Neuron (in vitro differentiated cells): Measurements from ENCODE around the gene CIITA.

Source experiments
- H2AFZ ChIP-seq: one replicate; pipeline ENCODE4 v1.6.1; 2013; ENCODE audit warnings: low read depth, mild to moderate bottlenecking, inconsistent platforms, low read length, moderate library complexity
- H3K27me3 ChIP-seq: one replicate; pipeline ENCODE4 v1.6.1; 2013; ENCODE audit warnings: low read length; ENCODE audit not compliant: insufficient read depth
- H3K36me3 ChIP-seq: one replicate; pipeline ENCODE4 v1.6.1; 2013; ENCODE audit warnings: low read length; ENCODE audit not compliant: insufficient read depth
- H3K4me1 ChIP-seq: one replicate; pipeline ENCODE4 v1.6.1; 2013; ENCODE audit warnings: low read length; ENCODE audit not compliant: insufficient read depth
- H3K4me3 ChIP-seq: 2 replicates; pipeline ENCODE4 v1.5.1; 2013; ENCODE audit warnings: mild to moderate bottlenecking, low read length, moderate library complexity
- H3K9me3 ChIP-seq: one replicate; pipeline ENCODE4 v1.6.1; 2013; ENCODE audit warnings: low read length

CIITA gene

GRCh38 chr16:10896723-10897122 lies 19.7 kb downstream of the CIITA start:
- H3K4me3 ChIP-seq, result no peak overlapping the region
- H3K27me3 ChIP-seq, result peaks cover 4% of the 10 kb centered on the region
- no peak overlapping the region for H2AFZ ChIP-seq
- H3K9me3 ChIP-seq, result no peaks in the 10 kb centered on the region
- H3K4me1 ChIP-seq, result no peaks in the 10 kb centered on the region
- no peaks in the 10 kb centered on the region for H3K36me3 ChIP-seq

GRCh38 chr16:10897134-10897533 lies 20.1 kb downstream of the CIITA start:
- no peaks in the 10 kb centered on the region for H3K36me3 ChIP-seq
- no peak overlapping the region for H2AFZ ChIP-seq
- H3K27me3 ChIP-seq, result peaks cover 4% of the 10 kb centered on the region
- H3K9me3 ChIP-seq, result no peaks in the 10 kb centered on the region
- H3K4me3 ChIP-seq, result no peak overlapping the region
- no peaks in the 10 kb centered on the region for H3K4me1 ChIP-seq

- H3K4me3 ChIP-seq, result no peak overlapping the region
- H2AFZ ChIP-seq, result no peak overlapping the region
- H3K4me1 ChIP-seq, result no peaks in the 10 kb centered on the region
- H3K27me3 ChIP-seq, result peaks cover 5% of the 10 kb centered on the region
- no peaks in the 10 kb centered on the region for H3K36me3 ChIP-seq
- H3K9me3 ChIP-seq, result no peaks in the 10 kb centered on the region
Observed at GRCh38 chr16:10902999-10903398, 26.0 kb downstream of the CIITA start.

GRCh38 chr16:10906482-10906881 lies 29.5 kb downstream of the CIITA start:
- H3K4me3 ChIP-seq, result no peak overlapping the region
- no peak overlapping the region for H2AFZ ChIP-seq
- H3K27me3 ChIP-seq, result peaks cover 5% of the 10 kb centered on the region
- H3K36me3 ChIP-seq, result no peaks in the 10 kb centered on the region
- H3K4me1 ChIP-seq, result no peaks in the 10 kb centered on the region
- H3K9me3 ChIP-seq, result no peaks in the 10 kb centered on the region

- Histone ChIP-seq H3K4me1 (no peaks in the 10 kb centered on the region), H3K4me3 (no peak overlapping the region), H3K9me3 (no peaks in the 10 kb centered on the region), H3K27me3 (peaks cover 5% of the 10 kb centered on the region), H3K36me3 (no peaks in the 10 kb centered on the region), H2AFZ (no peak overlapping the region)
Observed at GRCh38 chr16:10906914-10907756, 30.1 kb downstream of the CIITA start.

GRCh38 chr16:10907757-10908045 lies 30.7 kb downstream of the CIITA start:
- no peak overlapping the region for H3K4me3 ChIP-seq
- H3K36me3 ChIP-seq, result no peaks in the 10 kb centered on the region
- no peaks in the 10 kb centered on the region for H3K4me1 ChIP-seq
- peaks cover 5% of the 10 kb centered on the region for H3K27me3 ChIP-seq
- no peak overlapping the region for H2AFZ ChIP-seq
- H3K9me3 ChIP-seq, result no peaks in the 10 kb centered on the region

- no peaks in the 10 kb centered on the region for H3K9me3 ChIP-seq
- H3K4me3 ChIP-seq, result no peak overlapping the region
- no peaks in the 10 kb centered on the region for H3K36me3 ChIP-seq
- H3K27me3 ChIP-seq, result peaks cover 5% of the 10 kb centered on the region
- no peak overlapping the region for H2AFZ ChIP-seq
- no peaks in the 10 kb centered on the region for H3K4me1 ChIP-seq
Observed at GRCh38 chr16:10911267-10911666, 34.3 kb downstream of the CIITA start.

- Histone ChIP-seq H3K27me3 (no peaks in the 10 kb centered on the region), H3K4me1 (no peaks in the 10 kb centered on the region), H3K4me3 (no peak overlapping the region), H3K9me3 (no peaks in the 10 kb centered on the region), H2AFZ (no peak overlapping the region), H3K36me3 (no peaks in the 10 kb centered on the region)
Observed at GRCh38 chr16:10916534-10916933, 39.5 kb downstream of the CIITA start.

- Histone ChIP-seq H3K4me1 (no peaks in the 10 kb centered on the region), H2AFZ (no peak overlapping the region), H3K36me3 (no peaks in the 10 kb centered on the region), H3K9me3 (no peaks in the 10 kb centered on the region), H3K27me3 (no peaks in the 10 kb centered on the region), H3K4me3 (no peak overlapping the region)
Observed at GRCh38 chr16:10918294-10919002, 41.4 kb downstream of the CIITA start.

- no peaks in the 10 kb centered on the region for H3K4me1 ChIP-seq
- no peaks in the 10 kb centered on the region for H3K36me3 ChIP-seq
- H3K9me3 ChIP-seq, result no peaks in the 10 kb centered on the region
- no peak overlapping the region for H3K4me3 ChIP-seq
- H2AFZ ChIP-seq, result no peak overlapping the region
- no peaks in the 10 kb centered on the region for H3K27me3 ChIP-seq
Observed at GRCh38 chr16:10919003-10919351, 42.0 kb downstream of the CIITA start.

- no peaks in the 10 kb centered on the region for H3K27me3 ChIP-seq
- H3K4me1 ChIP-seq, result no peaks in the 10 kb centered on the region
- no peaks in the 10 kb centered on the region for H3K9me3 ChIP-seq
- H3K4me3 ChIP-seq, result no peak overlapping the region
- H2AFZ ChIP-seq, result no peak overlapping the region
- H3K36me3 ChIP-seq, result no peaks in the 10 kb centered on the region
Observed at GRCh38 chr16:10920726-10921427, 43.9 kb downstream of the CIITA start.

- H3K36me3 ChIP-seq, result peaks cover 4% of the 10 kb centered on the region
- H3K27me3 ChIP-seq, result no peaks in the 10 kb centered on the region
- no peaks in the 10 kb centered on the region for H3K4me1 ChIP-seq
- no peaks in the 10 kb centered on the region for H3K9me3 ChIP-seq
- no peak overlapping the region for H2AFZ ChIP-seq
- H3K4me3 ChIP-seq, result no peak overlapping the region
Observed at GRCh38 chr16:10921536-10922327, 44.7 kb downstream of the CIITA start.
